DND-41 (cell line): Measurements from ENCODE around the gene DUSP8.

ENCODE experiments used
- ATAC-seq: fragments of 200-7000 bp; cut with Tn5 transposase; 3 replicates; pipeline ENCODE4 v1.9.1; 2021; ENCODE audit warnings: low read depth; ENCODE audit not compliant: insufficient read depth
- DNase-seq: peaks from one replicate; pipeline ENCODE4 v3.0.0-alpha.2; 2020
- H2AFZ ChIP-seq: 2 replicates; pipeline ENCODE4 v1.6.0; 2012; ENCODE audit warnings: low read depth, low read length
- H3K27ac ChIP-seq: 2 replicates; pipeline ENCODE4 v1.5.1; 2012; ENCODE audit warnings: low read length, inconsistent platforms
- H3K27me3 ChIP-seq: fragments of 200-600 bp; sonication (generic); 2 replicates; pipeline ENCODE4 v1.6.0; 2012; ENCODE audit warnings: low read length, mild to moderate bottlenecking, inconsistent platforms; ENCODE audit not compliant: insufficient read depth, poor library complexity
- H3K36me3 ChIP-seq: 2 replicates; pipeline ENCODE4 v1.5.1; 2012; ENCODE audit warnings: low read length, inconsistent platforms; ENCODE audit not compliant: insufficient read depth
- H3K4me1 ChIP-seq: 2 replicates; pipeline ENCODE4 v1.5.1; 2012; ENCODE audit warnings: mild to moderate bottlenecking, low read length; ENCODE audit not compliant: insufficient read depth
- H3K4me2 ChIP-seq: 2 replicates; pipeline ENCODE4 v1.6.0; 2012; ENCODE audit warnings: mild to moderate bottlenecking, moderate library complexity, low read length, inconsistent platforms; ENCODE audit not compliant: insufficient read depth
- H3K4me3 ChIP-seq, 2 experiments: fragments of 200-600 bp in 1 of 2; shearing (Covaris generic) in 1 of 2; 2 replicates each; pipeline ENCODE4 v1.5.1; 2012 to 2016; ENCODE audit warnings: inconsistent platforms in 2 of 2, low read length in 2 of 2, mild to moderate bottlenecking in 2 of 2, low read depth in 1 of 2, moderate library complexity in 1 of 2
- H3K79me2 ChIP-seq: 2 replicates; pipeline ENCODE4 v1.6.0; 2012; ENCODE audit warnings: low read length, inconsistent platforms; ENCODE audit not compliant: insufficient read depth
- H3K9ac ChIP-seq: 2 replicates; pipeline ENCODE4 v1.6.0; 2012; ENCODE audit warnings: low read depth, mild to moderate bottlenecking, inconsistent platforms, low read length, moderate library complexity
- H3K9me3 ChIP-seq: 2 replicates; pipeline ENCODE4 v1.5.1; 2012; ENCODE audit warnings: low read length, moderate library complexity, mild to moderate bottlenecking, inconsistent platforms; ENCODE audit not compliant: insufficient read depth, severe bottlenecking
- H4K20me1 ChIP-seq: 2 replicates; pipeline ENCODE4 v1.6.0; 2012; ENCODE audit warnings: low read length; ENCODE audit not compliant: insufficient read depth
- CTCF ChIP-seq: IDR thresholded peaks from 2 replicates; pipeline ENCODE4 v1.5.1; 2012; ENCODE audit warnings: borderline replicate concordance, low read length, moderate library complexity, mild to moderate bottlenecking; ENCODE audit not compliant: poor library complexity, severe bottlenecking; ENCODE audit errors: extremely low read depth
- EZH2 ChIP-seq: IDR thresholded peaks from 3 replicates; pipeline ENCODE4 v1.6.1; 2012; ENCODE audit warnings: borderline replicate concordance, low read depth, mild to moderate bottlenecking, moderate library complexity, low read length, inconsistent platforms; ENCODE audit not compliant: severe bottlenecking

DUSP8 gene

DNA sequence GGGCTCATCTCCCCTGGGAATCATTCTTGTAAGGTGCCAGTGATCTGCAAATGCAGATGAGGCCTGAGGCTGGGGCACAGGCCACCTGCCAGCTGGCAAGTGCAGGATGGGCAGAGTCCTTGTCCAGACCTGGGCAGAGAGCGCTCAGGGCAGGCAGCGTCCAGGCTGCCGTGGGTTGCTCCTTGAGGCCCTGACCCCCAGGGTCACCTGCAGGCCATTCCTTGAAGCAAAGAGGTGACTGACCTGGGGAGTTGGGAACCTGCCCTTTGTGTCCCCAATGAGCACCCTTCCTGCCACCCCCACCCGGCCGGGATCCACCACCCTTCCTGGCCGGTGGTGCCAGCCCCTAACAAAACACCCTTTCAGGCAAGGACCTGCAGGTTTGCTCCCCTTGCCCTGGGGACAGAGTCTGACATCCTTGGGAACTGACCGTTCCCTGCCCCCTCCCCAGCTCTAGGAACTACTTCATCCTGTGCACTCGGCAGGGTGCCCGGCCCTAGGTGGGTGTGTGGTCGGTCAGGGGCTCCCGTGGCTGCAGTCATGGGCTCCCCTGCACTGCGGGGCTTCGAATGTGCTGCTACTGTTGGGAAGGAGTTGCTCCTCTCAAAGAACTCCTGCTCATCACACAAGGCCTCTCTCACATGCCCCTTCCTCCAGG lies 28.3 kb downstream of the DUSP8 start:
- Histone ChIP-seq H3K4me1 (no peaks in the 10 kb centered on the region), H3K4me3 (no peak overlapping the region), H2AFZ (no peak overlapping the region), H3K4me2 (no peak overlapping the region), H3K9ac (no peak overlapping the region), H3K9me3 (no peaks in the 10 kb centered on the region), H4K20me1 (no peaks in the 10 kb centered on the region), H3K27me3 (peaks cover 5% of the 10 kb centered on the region), H3K27ac (no peak overlapping the region), H3K36me3 (no peaks in the 10 kb centered on the region), H3K79me2 (no peaks in the 10 kb centered on the region)
- TF ChIP-seq CTCF (no peak), EZH2 (no peak)
- DNase-seq (no peak), ATAC-seq (no peak)

DNA sequence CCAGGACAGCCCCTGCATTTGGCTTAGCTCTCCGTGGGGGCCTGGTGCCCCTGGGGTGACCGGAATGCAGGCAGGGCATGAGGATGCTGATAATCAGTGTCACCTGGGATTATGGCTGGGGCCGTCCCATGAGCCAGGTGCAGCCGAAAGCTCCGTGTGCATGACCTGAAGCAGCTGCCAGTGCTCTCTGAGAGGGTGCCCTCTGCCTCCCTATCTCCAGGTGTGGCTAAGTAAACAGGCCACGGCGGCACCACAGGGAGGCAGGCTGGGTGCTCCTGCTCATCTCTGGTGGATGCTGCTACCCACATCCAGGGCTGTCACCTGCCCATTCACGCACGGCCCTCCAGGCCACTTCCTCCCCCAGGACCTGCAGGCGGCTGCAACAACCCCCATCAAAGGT lies 29.8 kb downstream of the DUSP8 start:
- no peaks in the 10 kb centered on the region for H3K9me3 ChIP-seq
- no peak overlapping the region for H3K4me2 ChIP-seq
- H3K27me3 ChIP-seq, result peaks cover 5% of the 10 kb centered on the region
- 0 out of 2 replicates have a peak, but pooled peaks cover 3% of the 10 kb centered on the region for H3K36me3 ChIP-seq
- H3K4me1 ChIP-seq, result no peaks in the 10 kb centered on the region; the same call in 1 of the 2 replicates
- no peak for TF ChIP-seq EZH2
- TF ChIP-seq CTCF, result no peak
- H3K9ac ChIP-seq, result no peak overlapping the region
- no peak for ATAC-seq
- H2AFZ ChIP-seq, result no peak overlapping the region
- H3K27ac ChIP-seq, result no peak overlapping the region
- H4K20me1 ChIP-seq, result peaks cover 3% of the 10 kb centered on the region; the same call in 1 of the 2 replicates
- peaks cover 3% of the 10 kb centered on the region for H3K79me2 ChIP-seq
- no peak overlapping the region for H3K4me3 ChIP-seq
- DNase-seq, result no peak

DNA sequence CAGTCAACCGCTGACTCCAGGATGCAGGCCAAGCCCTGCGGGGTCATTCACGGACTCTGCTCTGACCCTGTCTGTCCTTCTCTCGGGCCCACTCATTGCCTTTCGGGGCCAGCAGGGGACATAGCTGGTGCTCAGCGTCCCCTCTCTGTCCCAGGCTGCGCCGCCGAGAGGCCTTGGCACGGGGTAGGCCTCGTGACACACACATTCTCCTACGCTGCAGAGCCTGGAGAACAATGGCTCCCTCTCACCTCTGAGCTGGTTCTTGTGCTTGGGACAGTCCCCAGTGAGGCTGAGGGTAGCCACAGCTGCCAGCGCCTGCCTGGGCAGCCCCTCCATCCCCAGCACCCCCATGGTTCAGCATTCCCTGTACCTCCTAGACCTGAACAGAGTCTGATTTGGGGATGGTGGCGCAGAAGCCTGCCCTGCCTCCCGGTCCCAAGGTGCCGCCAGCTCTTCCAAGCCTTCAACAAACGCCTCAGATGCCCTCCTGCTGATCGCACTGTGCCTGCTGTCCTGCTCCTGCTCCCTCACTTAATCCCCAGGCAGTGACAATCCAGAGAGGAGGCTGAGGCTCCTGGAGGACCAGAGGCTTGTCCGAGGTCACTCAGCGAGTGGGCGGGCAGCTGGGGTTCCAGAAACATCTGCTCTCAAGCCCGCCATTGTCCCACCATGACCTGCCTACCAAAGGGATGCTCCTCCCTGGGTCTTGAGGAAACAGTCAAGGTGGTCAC lies 30.4 kb downstream of the DUSP8 start:
- Histone ChIP-seq H3K27me3 (peaks cover 5% of the 10 kb centered on the region), H3K9me3 (no peaks in the 10 kb centered on the region), H3K4me3 (no peak overlapping the region), H3K4me1 (no peaks in the 10 kb centered on the region; the same call in 1 of the 2 replicates), H4K20me1 (peaks cover 7% of the 10 kb centered on the region; the same call in 1 of the 2 replicates), H3K36me3 (0 out of 2 replicates have a peak, but pooled peaks cover 3% of the 10 kb centered on the region), H2AFZ (no peak overlapping the region), H3K27ac (no peak overlapping the region), H3K9ac (no peak overlapping the region), H3K79me2 (peaks cover 9% of the 10 kb centered on the region), H3K4me2 (no peak overlapping the region)
- DNase-seq, result no peak
- TF ChIP-seq EZH2 (no peak), CTCF (no peak)
- ATAC-seq, result no peak
